HepG2 (cell line): ENCODE measurements around the gene KLF6. TPM values are rescaled to one million over a fixed set of nuclear protein-coding genes. Genes with fewer than 3 reads are reported as not detected.
A peak's percentile ranks its signal among the peaks of the same experiment; 100 is the strongest.

ENCODE experiments used
- AHDC1 ChIP-seq: sonication (generic); formaldehyde crosslinking; IDR thresholded peaks from 2 replicates; pipeline ENCODE4 v1.5.1; 2020; ENCODE audit warnings: mild to moderate bottlenecking, missing genetic modification reagents, borderline replicate concordance
- BCL3 ChIP-seq: sonication (generic); formaldehyde crosslinking; IDR thresholded peaks from 2 replicates; pipeline ENCODE4 v1.5.1; 2020; ENCODE audit warnings: mild to moderate bottlenecking, missing genetic modification reagents, moderate library complexity
- CCAR2 ChIP-seq: fragments of 200-400 bp; formaldehyde crosslinking; optimal IDR thresholded peaks from 2 replicates; pipeline ENCODE3; 2018; ENCODE audit warnings: low read depth, mild to moderate bottlenecking, low read length, moderate library complexity
- CHD4 ChIP-seq: fragments of 200-600 bp; sonication (generic); IDR thresholded peaks from 2 replicates; pipeline ENCODE4 v1.7.0; 2017; ENCODE audit warnings: mild to moderate bottlenecking, low read length, borderline replicate concordance
- GMEB2 ChIP-seq: IDR thresholded peaks from 2 replicates; pipeline ENCODE4 v1.6.1; 2016; ENCODE audit warnings: missing biosample characterization, missing genetic modification reagents, low read depth
- HIC2 ChIP-seq: sonication (generic); formaldehyde crosslinking; IDR thresholded peaks from 2 replicates; pipeline ENCODE4 v1.9.0; 2022; ENCODE audit warnings: low read depth, missing genetic modification reagents
- NBN ChIP-seq: fragments of 450-650 bp; conservative IDR thresholded peaks from 2 replicates; pipeline ENCODE4 v1.6.1; 2017
- PAXIP1 ChIP-seq: sonication (generic); formaldehyde crosslinking; conservative IDR thresholded peaks from 2 replicates; pipeline ENCODE4 v1.4.0; 2020; ENCODE audit warnings: mild to moderate bottlenecking, missing genetic modification reagents, moderate library complexity
- REL ChIP-seq: sonication (generic); formaldehyde crosslinking; conservative IDR thresholded peaks from 2 replicates; pipeline ENCODE4 v1.8.0; 2022; ENCODE audit warnings: mild to moderate bottlenecking, missing genetic modification reagents, moderate library complexity
- SMARCC2 ChIP-seq: fragments of 450-650 bp; IDR thresholded peaks from 2 replicates; pipeline ENCODE4 v1.6.1; 2017; ENCODE audit warnings: antibody characterized with exemption, mild to moderate bottlenecking
- SMC3 ChIP-seq: IDR thresholded peaks from 2 replicates; pipeline ENCODE4 v1.6.1; 2011; ENCODE audit warnings: low read length, improper control_type of control experiment
- ZKSCAN5 ChIP-seq: sonication (generic); formaldehyde crosslinking; IDR thresholded peaks from 2 replicates; pipeline ENCODE4 v1.5.1; 2020; ENCODE audit warnings: mild to moderate bottlenecking, missing genetic modification reagents
- ZNF362 ChIP-seq: sonication (generic); formaldehyde crosslinking; IDR thresholded peaks from 2 replicates; pipeline ENCODE4 v1.4.0; 2020; ENCODE audit warnings: missing genetic modification reagents, mild to moderate bottlenecking, borderline replicate concordance
- ZNF839 ChIP-seq: sonication (generic); formaldehyde crosslinking; IDR thresholded peaks from 2 replicates; pipeline ENCODE4 v1.4.0; 2020; ENCODE audit warnings: missing genetic modification reagents, mild to moderate bottlenecking, borderline replicate concordance
- polyA plus RNA-seq, 8 experiments: library from polyadenylated mRNA; depleted of rRNA in 3 of 8; stranded (reverse) in 7 of 8; unstranded in 1 of 8; fragments of >200 nt; fragmentation: Illumina TruSeq in 4 of 8; extraction: Trizol in 4 of 8; gene quantifications; 2 replicates each; pipeline versions ENCODE4 v1.2.1 to v1.2.3, GENCODE V29; 2011 to 2016; ENCODE audit warnings: low read depth in 4 of 8, missing spikeins in 1 of 8, mixed read lengths in 1 of 8; ENCODE audit not compliant: insufficient read depth in 1 of 8
- total RNA-seq, 5 experiments: library from RNA; depleted of rRNA; stranded (reverse); fragments of >200 nt; fragmentation: Illumina TruSeq; extraction: Trizol; gene quantifications; 2 replicates each; pipeline ENCODE4 v1.2.3, GENCODE V29; 2016; ENCODE audit warnings: low read depth in 1 of 5

KLF6 gene
- total and polyA plus RNA-seq, 2 of the 13 experiments (the other 11 are each of a cell fraction or from before 2014, with no cell fraction given) = 27.0 to 71.9 TPM

- TF ChIP-seq PAXIP1 (peak; percentile 75), ZKSCAN5 (CRISPR knock-in tag) (no peak), AHDC1 (CRISPR knock-in tag) (peak; percentile 64; the same call in 1 of the 2 replicates), ZNF362 (CRISPR knock-in tag) (no peak), SMARCC2 (no peak), ZNF839 (CRISPR knock-in tag) (no peak), GMEB2 (no peak), CHD4 (no peak), SMC3 (no peak), REL (CRISPR knock-in tag) (no peak), NBN (no peak), BCL3 (CRISPR knock-in tag) (no peak), CCAR2 (no peak), HIC2 (no peak)
These were observed 40.2 kb upstream of the KLF6 start (continued) for GRCh38 chr10:3825244-3825643.
